ENCODE data around the gene SYT17.

Gene SYT17

DNA sequence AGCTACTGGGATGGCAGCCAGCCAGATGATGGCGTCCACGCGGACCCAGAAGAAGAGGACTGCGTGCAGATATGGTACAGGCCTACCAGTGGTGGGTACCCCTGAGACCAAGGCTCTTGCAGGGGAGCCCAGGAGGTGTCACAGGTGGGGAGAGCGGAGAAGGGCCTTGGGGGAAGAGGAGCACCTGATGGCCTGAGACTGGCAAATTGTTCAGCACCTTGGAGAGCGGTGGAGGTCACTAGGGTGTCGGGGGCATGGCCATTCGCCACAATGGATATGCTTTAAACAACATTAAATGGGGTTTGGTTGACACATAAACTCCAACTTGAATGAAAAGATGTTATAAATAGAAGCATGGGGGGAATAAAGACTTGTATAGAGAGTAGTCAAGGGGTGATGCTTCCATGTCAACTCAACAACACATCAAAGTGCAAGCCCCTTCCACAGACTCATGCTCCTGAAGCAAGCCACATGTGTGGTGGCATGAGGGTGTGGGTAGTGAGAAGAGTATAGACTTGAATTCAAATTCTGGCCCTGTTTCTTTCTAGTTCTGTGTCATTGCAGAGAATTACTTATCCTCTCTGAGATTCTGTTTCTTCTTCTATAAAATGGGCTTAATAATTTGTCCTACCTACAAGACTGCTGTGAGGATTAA lies 139.7 kb downstream of the SYT17 start:
- H3K79me2 ChIP-seq (ENCODE audit: control insufficient read depth, low read length) = no peaks in the 10 kb centered on the region
- TF ChIP-seq EZH2phosphoT487 (IDR thresholded peaks at IDR 0.05; ENCODE audit: borderline replicate concordance, low read length) = no peak
- TF ChIP-seq, protein P1, sequence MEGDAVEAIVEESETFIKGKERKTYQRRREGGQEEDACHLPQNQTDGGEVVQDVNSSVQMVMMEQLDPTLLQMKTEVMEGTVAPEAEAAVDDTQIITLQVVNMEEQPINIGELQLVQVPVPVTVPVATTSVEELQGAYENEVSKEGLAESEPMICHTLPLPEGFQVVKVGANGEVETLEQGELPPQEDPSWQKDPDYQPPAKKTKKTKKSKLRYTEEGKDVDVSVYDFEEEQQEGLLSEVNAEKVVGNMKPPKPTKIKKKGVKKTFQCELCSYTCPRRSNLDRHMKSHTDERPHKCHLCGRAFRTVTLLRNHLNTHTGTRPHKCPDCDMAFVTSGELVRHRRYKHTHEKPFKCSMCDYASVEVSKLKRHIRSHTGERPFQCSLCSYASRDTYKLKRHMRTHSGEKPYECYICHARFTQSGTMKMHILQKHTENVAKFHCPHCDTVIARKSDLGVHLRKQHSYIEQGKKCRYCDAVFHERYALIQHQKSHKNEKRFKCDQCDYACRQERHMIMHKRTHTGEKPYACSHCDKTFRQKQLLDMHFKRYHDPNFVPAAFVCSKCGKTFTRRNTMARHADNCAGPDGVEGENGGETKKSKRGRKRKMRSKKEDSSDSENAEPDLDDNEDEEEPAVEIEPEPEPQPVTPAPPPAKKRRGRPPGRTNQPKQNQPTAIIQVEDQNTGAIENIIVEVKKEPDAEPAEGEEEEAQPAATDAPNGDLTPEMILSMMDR (IDR thresholded peaks at IDR 0.05; ENCODE audit: low read depth, low read length, poor library complexity, severe bottlenecking) = no peak

DNA sequence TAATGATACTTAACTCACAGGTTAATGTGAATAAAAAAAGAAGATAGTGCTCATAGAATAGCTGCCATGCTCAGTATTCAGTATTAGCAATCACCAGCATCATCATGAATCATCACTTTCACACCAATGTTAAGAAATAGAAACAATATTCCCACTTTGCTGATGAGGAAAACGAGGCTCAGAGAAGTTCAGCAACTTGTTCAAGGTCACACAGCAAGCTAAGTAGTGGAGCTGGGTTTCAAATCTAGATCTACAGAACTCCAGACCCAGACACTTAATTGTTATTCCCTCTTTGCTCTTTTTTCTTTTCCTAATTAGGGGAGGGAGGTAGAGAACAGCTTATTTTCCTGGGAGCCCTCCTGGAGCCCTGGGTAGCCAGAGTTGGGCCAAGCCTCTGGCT lies 140.4 kb downstream of the SYT17 start:
- H3K36me3 ChIP-seq (ENCODE audit: control insufficient read depth, low read length) = no peaks in the 10 kb centered on the region
- TF ChIP-seq, protein P1 (IDR thresholded peaks at IDR 0.05; ENCODE audit: low read depth, low read length, poor library complexity, severe bottlenecking) = no peak
- no peak for TF ChIP-seq EZH2phosphoT487 (IDR thresholded peaks at IDR 0.05; ENCODE audit: borderline replicate concordance, low read length)

More for the DNA sequence above, 139.7 kb downstream of the SYT17 start:
- Histone ChIP-seq H3K9me3 (ENCODE audit: control insufficient read depth, insufficient read depth, low read length) (no peaks in the 10 kb centered on the region), H3K4me3 (ENCODE audit: low read length) (no peak overlapping the region), H3K36me3 (ENCODE audit: control insufficient read depth, low read length) (no peaks in the 10 kb centered on the region), H3F3A (ENCODE audit: control insufficient read depth, insufficient read depth) (no peaks in the 10 kb centered on the region), H3K9me2 (replicated peaks; ENCODE audit: control insufficient read depth, low read length) (no peaks in the 10 kb centered on the region), H3K27me3 (ENCODE audit: control insufficient read depth, low read length) (no peaks in the 10 kb centered on the region), H3K27ac (ENCODE audit: low read depth, low read length) (no peak overlapping the region), H3K4me2 (ENCODE audit: low read length) (no peak overlapping the region), H4K20me1 (ENCODE audit: control insufficient read depth, insufficient read depth, low read depth, low read length) (no peaks in the 10 kb centered on the region), H3K4me1 (ENCODE audit: control insufficient read depth, low read length) (no peaks in the 10 kb centered on the region)

DNA sequence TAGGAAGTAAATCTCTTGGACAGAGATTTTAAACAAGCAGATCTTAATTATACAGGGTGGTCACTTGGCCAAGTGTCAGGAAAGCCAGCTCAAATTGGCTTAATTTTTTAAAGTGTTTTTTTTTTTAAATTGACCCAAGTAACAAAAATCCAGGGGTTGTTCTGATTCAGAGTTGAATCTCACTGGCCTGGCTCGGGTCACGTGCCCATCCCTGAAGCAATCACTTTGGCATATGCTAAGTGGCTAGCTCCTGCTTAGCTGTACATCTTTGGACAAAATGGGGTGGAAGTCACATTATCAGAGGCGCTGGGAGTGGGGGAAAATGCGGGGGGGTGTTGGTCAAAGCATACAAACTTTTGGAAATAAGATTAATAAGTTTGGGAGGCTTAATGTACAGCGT lies 141.1 kb downstream of the SYT17 start:
- no peaks in the 10 kb centered on the region for H3K27me3 ChIP-seq (ENCODE audit: control insufficient read depth, low read length)
- no peak overlapping the region for H3K4me3 ChIP-seq (ENCODE audit: low read length)
- no peaks in the 10 kb centered on the region for H3K36me3 ChIP-seq (ENCODE audit: control insufficient read depth, low read length)
- H3F3A ChIP-seq (ENCODE audit: control insufficient read depth, insufficient read depth) = no peaks in the 10 kb centered on the region
- H3K27ac ChIP-seq (ENCODE audit: low read depth, low read length) = no peak overlapping the region
- no peak overlapping the region for H3K4me2 ChIP-seq (ENCODE audit: low read length)
- no peaks in the 10 kb centered on the region for H3K9me3 ChIP-seq (ENCODE audit: control insufficient read depth, insufficient read depth, low read length)
- H3K4me1 ChIP-seq (ENCODE audit: control insufficient read depth, low read length) = no peaks in the 10 kb centered on the region
- TF ChIP-seq EZH2phosphoT487 (IDR thresholded peaks at IDR 0.05; ENCODE audit: borderline replicate concordance, low read length) = no peak
- H4K20me1 ChIP-seq (ENCODE audit: control insufficient read depth, insufficient read depth, low read depth, low read length) = no peaks in the 10 kb centered on the region
- no peaks in the 10 kb centered on the region for H3K79me2 ChIP-seq (ENCODE audit: control insufficient read depth, low read length)
- H3K9me2 ChIP-seq (replicated peaks; ENCODE audit: control insufficient read depth, low read length) = no peaks in the 10 kb centered on the region

More for the DNA sequence above, 140.4 kb downstream of the SYT17 start:
- Histone ChIP-seq H4K20me1 (ENCODE audit: control insufficient read depth, insufficient read depth, low read depth, low read length) (no peaks in the 10 kb centered on the region), H3K27me3 (ENCODE audit: control insufficient read depth, low read length) (no peaks in the 10 kb centered on the region), H3K9me2 (replicated peaks; ENCODE audit: control insufficient read depth, low read length) (no peaks in the 10 kb centered on the region), H3K4me3 (ENCODE audit: low read length) (no peak overlapping the region), H3K79me2 (ENCODE audit: control insufficient read depth, low read length) (no peaks in the 10 kb centered on the region), H3K9me3 (ENCODE audit: control insufficient read depth, insufficient read depth, low read length) (no peaks in the 10 kb centered on the region), H3K27ac (ENCODE audit: low read depth, low read length) (no peak overlapping the region), H3F3A (ENCODE audit: control insufficient read depth, insufficient read depth) (no peaks in the 10 kb centered on the region), H3K4me2 (ENCODE audit: low read length) (no peak overlapping the region), H3K4me1 (ENCODE audit: control insufficient read depth, low read length) (no peaks in the 10 kb centered on the region)

DNA sequence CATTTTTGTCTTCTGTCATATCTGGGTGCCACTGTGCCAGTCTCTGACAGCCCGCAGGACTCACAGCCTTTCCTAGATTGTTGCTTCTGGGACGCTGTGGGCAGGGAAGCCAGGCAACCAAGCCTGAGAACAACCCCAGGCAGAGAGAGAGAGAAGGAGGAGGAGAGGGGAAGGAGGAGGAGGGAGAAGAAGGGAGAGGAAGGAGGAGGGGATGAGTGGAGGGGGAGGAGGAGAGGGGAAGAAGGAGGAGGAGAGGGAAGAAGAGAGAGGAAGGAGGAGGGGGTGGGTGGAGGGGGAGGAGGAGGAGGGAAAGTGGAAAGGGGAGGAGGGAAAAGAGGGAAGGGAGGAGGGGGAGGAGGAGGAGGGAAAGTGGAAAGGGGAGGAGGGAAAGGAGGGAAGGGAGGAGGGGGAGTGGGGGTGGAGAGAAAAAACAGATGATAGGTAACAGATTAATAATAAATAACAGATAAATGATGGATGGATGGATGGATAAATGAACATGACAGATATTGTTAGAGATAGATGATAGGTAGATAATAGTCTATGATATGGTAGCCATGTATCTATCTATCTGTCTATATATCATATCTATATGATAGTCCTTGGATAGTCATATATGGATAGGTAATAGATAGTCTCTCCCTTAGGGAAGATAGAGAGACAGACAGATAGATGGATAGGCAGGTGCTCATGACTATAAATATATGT lies 146.8 kb downstream of the SYT17 start:
- Histone ChIP-seq H3K9me2 (replicated peaks; ENCODE audit: control insufficient read depth, low read length) (no peaks in the 10 kb centered on the region), H3K4me3 (ENCODE audit: low read length) (no peak overlapping the region), H3K36me3 (ENCODE audit: control insufficient read depth, low read length) (no peaks in the 10 kb centered on the region), H4K20me1 (ENCODE audit: control insufficient read depth, insufficient read depth, low read depth, low read length) (no peaks in the 10 kb centered on the region), H3K27me3 (ENCODE audit: control insufficient read depth, low read length) (no peaks in the 10 kb centered on the region), H3F3A (ENCODE audit: control insufficient read depth, insufficient read depth) (no peaks in the 10 kb centered on the region), H3K79me2 (ENCODE audit: control insufficient read depth, low read length) (no peaks in the 10 kb centered on the region), H3K4me1 (ENCODE audit: control insufficient read depth, low read length) (no peaks in the 10 kb centered on the region), H3K9me3 (ENCODE audit: control insufficient read depth, insufficient read depth, low read length) (no peaks in the 10 kb centered on the region), H3K4me2 (ENCODE audit: low read length) (no peak overlapping the region), H3K27ac (ENCODE audit: low read depth, low read length) (no peak overlapping the region)
- TF ChIP-seq, protein P1 (IDR thresholded peaks at IDR 0.05; ENCODE audit: low read depth, low read length, poor library complexity, severe bottlenecking) = no peak
- no peak for TF ChIP-seq EZH2phosphoT487 (IDR thresholded peaks at IDR 0.05; ENCODE audit: borderline replicate concordance, low read length)

Data from DOHH2 (cell line).